ENCODE results near the gene MPL. TPM values are rescaled to one million over a fixed set of nuclear protein-coding genes. Genes with fewer than 3 reads are reported as not detected.

MPL gene
- total and polyA plus RNA-seq, 2 of the 13 experiments (the other 11 are each of a cell fraction or from before 2014, with no cell fraction given), result not detected

DNA sequence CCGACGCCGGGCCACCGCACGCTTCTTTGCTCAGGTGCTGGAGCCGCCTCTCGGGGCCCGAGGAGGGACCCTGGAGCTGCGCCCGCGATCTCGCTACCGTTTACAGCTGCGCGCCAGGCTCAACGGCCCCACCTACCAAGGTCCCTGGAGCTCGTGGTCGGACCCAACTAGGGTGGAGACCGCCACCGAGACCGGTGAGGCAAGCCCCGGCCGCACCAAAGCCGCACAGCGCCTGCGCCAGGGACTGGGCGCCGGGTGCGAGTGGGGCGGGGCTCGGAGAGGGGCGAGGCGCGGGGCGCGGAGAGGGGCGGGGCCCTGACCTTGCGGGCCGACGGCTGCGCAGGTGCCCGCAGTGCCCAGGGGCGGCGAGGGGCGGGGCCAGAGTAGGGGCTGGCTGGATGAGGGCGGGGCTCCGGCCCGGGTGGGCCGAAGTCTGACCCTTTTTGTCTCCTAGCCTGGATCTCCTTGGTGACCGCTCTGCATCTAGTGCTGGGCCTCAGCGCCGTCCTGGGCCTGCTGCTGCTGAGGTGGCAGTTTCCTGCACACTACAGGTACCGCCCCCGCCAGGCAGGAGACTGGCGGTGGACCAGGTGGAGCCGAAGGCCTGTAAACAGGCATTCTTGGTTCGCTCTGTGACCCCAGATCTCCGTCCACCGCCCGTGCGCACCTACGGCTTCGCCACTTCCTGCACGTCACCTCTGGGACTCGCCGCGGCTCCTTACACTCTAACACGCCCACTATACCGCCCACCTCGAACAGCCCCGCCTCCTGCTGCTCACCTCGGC lies 11.4 kb downstream of the MPL start (continued):
- no peak for TF ChIP-seq MED8 (CRISPR knock-in tag; IDR thresholded peaks at IDR 0.05; ENCODE audit: insufficient replicate concordance)
- no peak; the same call in 1 of the 2 replicates for TF ChIP-seq ZNF331 (CRISPR knock-in tag; IDR thresholded peaks at IDR 0.05)
- peak; percentile 47 for TF ChIP-seq ISL2 (CRISPR knock-in tag; IDR thresholded peaks at IDR 0.05)
- TF ChIP-seq, protein P1, sequence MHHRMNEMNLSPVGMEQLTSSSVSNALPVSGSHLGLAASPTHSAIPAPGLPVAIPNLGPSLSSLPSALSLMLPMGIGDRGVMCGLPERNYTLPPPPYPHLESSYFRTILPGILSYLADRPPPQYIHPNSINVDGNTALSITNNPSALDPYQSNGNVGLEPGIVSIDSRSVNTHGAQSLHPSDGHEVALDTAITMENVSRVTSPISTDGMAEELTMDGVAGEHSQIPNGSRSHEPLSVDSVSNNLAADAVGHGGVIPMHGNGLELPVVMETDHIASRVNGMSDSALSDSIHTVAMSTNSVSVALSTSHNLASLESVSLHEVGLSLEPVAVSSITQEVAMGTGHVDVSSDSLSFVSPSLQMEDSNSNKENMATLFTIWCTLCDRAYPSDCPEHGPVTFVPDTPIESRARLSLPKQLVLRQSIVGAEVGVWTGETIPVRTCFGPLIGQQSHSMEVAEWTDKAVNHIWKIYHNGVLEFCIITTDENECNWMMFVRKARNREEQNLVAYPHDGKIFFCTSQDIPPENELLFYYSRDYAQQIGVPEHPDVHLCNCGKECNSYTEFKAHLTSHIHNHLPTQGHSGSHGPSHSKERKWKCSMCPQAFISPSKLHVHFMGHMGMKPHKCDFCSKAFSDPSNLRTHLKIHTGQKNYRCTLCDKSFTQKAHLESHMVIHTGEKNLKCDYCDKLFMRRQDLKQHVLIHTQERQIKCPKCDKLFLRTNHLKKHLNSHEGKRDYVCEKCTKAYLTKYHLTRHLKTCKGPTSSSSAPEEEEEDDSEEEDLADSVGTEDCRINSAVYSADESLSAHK (CRISPR knock-in tag; IDR thresholded peaks at IDR 0.05; ENCODE audit: borderline replicate concordance), result no peak
- 0 out of 2 replicates have a peak, but pooled peaks have one; percentile 46 for TF ChIP-seq ZBTB3 (CRISPR knock-in tag; IDR thresholded peaks at IDR 0.05; ENCODE audit: borderline replicate concordance, low read depth)
- TF ChIP-seq MYNN (CRISPR knock-in tag; IDR thresholded peaks at IDR 0.05; ENCODE audit: low read depth), result no peak
- TF ChIP-seq CREM (IDR thresholded peaks at IDR 0.05), result peak; percentile 61; the same call in 1 of the 2 replicates
- no peak for TF ChIP-seq CREM (CRISPR knock-in tag; IDR thresholded peaks at IDR 0.05)
- TF ChIP-seq ZNF10 (CRISPR knock-in tag; IDR thresholded peaks at IDR 0.05; ENCODE audit: borderline replicate concordance, low read depth), result no peak
- TF ChIP-seq SRSF1 (optimal IDR thresholded peaks at IDR 0.05; ENCODE audit: low read depth, low read length), result no peak
- TF ChIP-seq SNRNP70 (IDR thresholded peaks at IDR 0.05; ENCODE audit: low read depth, low read length), result no peak
- TF ChIP-seq, protein P2, sequence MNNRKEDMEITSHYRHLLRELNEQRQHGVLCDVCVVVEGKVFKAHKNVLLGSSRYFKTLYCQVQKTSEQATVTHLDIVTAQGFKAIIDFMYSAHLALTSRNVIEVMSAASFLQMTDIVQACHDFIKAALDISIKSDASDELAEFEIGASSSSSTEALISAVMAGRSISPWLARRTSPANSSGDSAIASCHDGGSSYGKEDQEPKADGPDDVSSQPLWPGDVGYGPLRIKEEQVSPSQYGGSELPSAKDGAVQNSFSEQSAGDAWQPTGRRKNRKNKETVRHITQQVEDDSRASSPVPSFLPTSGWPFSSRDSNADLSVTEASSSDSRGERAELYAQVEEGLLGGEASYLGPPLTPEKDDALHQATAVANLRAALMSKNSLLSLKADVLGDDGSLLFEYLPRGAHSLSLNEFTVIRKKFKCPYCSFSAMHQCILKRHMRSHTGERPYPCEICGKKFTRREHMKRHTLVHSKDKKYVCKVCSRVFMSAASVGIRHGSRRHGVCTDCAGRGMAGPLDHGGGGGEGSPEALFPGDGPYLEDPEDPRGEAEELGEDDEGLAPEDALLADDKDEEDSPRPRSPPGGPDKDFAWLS (CRISPR knock-in tag; IDR thresholded peaks at IDR 0.05; ENCODE audit: borderline replicate concordance), result no peak
- no peak for TF ChIP-seq JUNB (CRISPR knock-in tag; IDR thresholded peaks at IDR 0.05; ENCODE audit: borderline replicate concordance)
- TF ChIP-seq, protein P3, sequence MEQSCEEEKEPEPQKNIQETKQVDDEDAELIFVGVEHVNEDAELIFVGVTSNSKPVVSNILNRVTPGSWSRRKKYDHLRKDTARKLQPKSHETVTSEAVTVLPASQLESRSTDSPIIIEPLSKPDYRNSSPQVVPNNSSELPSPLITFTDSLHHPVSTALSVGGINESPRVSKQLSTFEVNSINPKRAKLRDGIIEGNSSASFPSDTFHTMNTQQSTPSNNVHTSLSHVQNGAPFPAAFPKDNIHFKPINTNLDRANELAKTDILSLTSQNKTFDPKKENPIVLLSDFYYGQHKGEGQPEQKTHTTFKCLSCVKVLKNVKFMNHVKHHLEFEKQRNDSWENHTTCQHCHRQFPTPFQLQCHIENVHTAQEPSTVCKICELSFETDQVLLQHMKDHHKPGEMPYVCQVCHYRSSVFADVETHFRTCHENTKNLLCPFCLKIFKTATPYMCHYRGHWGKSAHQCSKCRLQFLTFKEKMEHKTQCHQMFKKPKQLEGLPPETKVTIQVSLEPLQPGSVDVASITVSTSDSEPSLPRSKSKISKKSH (CRISPR knock-in tag; IDR thresholded peaks at IDR 0.05; ENCODE audit: borderline replicate concordance), result no peak
- peak; percentile 42 for TF ChIP-seq MEIS1 (CRISPR knock-in tag; IDR thresholded peaks at IDR 0.05; ENCODE audit: borderline replicate concordance)
- peak; percentile 85 for TF ChIP-seq ZNF441 (CRISPR knock-in tag; IDR thresholded peaks at IDR 0.05; ENCODE audit: borderline replicate concordance)
- TF ChIP-seq, protein P4, sequence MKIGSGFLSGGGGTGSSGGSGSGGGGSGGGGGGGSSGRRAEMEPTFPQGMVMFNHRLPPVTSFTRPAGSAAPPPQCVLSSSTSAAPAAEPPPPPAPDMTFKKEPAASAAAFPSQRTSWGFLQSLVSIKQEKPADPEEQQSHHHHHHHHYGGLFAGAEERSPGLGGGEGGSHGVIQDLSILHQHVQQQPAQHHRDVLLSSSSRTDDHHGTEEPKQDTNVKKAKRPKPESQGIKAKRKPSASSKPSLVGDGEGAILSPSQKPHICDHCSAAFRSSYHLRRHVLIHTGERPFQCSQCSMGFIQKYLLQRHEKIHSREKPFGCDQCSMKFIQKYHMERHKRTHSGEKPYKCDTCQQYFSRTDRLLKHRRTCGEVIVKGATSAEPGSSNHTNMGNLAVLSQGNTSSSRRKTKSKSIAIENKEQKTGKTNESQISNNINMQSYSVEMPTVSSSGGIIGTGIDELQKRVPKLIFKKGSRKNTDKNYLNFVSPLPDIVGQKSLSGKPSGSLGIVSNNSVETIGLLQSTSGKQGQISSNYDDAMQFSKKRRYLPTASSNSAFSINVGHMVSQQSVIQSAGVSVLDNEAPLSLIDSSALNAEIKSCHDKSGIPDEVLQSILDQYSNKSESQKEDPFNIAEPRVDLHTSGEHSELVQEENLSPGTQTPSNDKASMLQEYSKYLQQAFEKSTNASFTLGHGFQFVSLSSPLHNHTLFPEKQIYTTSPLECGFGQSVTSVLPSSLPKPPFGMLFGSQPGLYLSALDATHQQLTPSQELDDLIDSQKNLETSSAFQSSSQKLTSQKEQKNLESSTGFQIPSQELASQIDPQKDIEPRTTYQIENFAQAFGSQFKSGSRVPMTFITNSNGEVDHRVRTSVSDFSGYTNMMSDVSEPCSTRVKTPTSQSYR (CRISPR knock-in tag; IDR thresholded peaks at IDR 0.05; ENCODE audit: borderline replicate concordance), result no peak
- no peak for TF ChIP-seq RFXANK (CRISPR knock-in tag; IDR thresholded peaks at IDR 0.05)
- no peak for TF ChIP-seq RFX3 (CRISPR knock-in tag; IDR thresholded peaks at IDR 0.05)
- TF ChIP-seq ZNF777 (CRISPR knock-in tag; IDR thresholded peaks at IDR 0.05), result peak; percentile 74; the same call in 1 of the 2 replicates

Data from HepG2 (cell line).